ENCODE data around the gene RABEPK.
"Not testable (repeated sequence)": the region's sequence is repeated elsewhere in the genome, so short reads cannot be mapped to it uniquely, and the experiment has no call there.

RABEPK gene

GRCh38 chr9:125218621-125219020 lies 18.3 kb downstream of the RABEPK start:
- Histone ChIP-seq H3K9ac (ENCODE audit: low read depth, low read length, poor library complexity, severe bottlenecking) (no peak overlapping the region), H3K9me2 (replicated peaks; ENCODE audit: low read depth, low read length) (no peaks in the 10 kb centered on the region), H2AFZ (ENCODE audit: low read length) (no peak overlapping the region), H3K4me1 (ENCODE audit: insufficient read depth, low read length, poor library complexity, severe bottlenecking) (no peaks in the 10 kb centered on the region), H3K79me2 (ENCODE audit: insufficient read depth, low read length) (no peaks in the 10 kb centered on the region), H3K4me3 (ENCODE audit: low read length, poor library complexity, severe bottlenecking) (no peak overlapping the region), H3K4me2 (ENCODE audit: low read depth, low read length, poor library complexity, severe bottlenecking) (no peak overlapping the region), H3K27me3 (ENCODE audit: insufficient read depth, low read length, poor library complexity, severe bottlenecking) (no peaks in the 10 kb centered on the region), H3F3A (ENCODE audit: low read depth) (no peaks in the 10 kb centered on the region), H4K20me1 (ENCODE audit: insufficient read depth, low read length, poor library complexity, severe bottlenecking) (no peaks in the 10 kb centered on the region), H3K36me3 (ENCODE audit: insufficient read depth, low read length) (no peaks in the 10 kb centered on the region), H3K9me3 (ENCODE audit: insufficient read depth, low read depth, low read length) (no peaks in the 10 kb centered on the region)
- TF ChIP-seq CTCF (conservative IDR thresholded peaks at IDR 0.05; ENCODE audit: low read length) = no peak
- TF ChIP-seq EZH2phosphoT487 (IDR thresholded peaks at IDR 0.05; ENCODE audit: borderline replicate concordance) = no peak

GRCh38 chr9:125224858-125225257 lies 24.5 kb downstream of the RABEPK start:
- H3F3A ChIP-seq (ENCODE audit: low read depth); H4K20me1 ChIP-seq (ENCODE audit: insufficient read depth, low read length, poor library complexity, severe bottlenecking); H3K4me2 ChIP-seq (ENCODE audit: low read depth, low read length, poor library complexity, severe bottlenecking); H3K27me3 ChIP-seq (ENCODE audit: insufficient read depth, low read length, poor library complexity, severe bottlenecking); H3K9me2 ChIP-seq (replicated peaks; ENCODE audit: low read depth, low read length); H3K36me3 ChIP-seq (ENCODE audit: insufficient read depth, low read length); H3K4me1 ChIP-seq (ENCODE audit: insufficient read depth, low read length, poor library complexity, severe bottlenecking); H3K9me3 ChIP-seq (ENCODE audit: insufficient read depth, low read depth, low read length); H3K4me3 ChIP-seq (ENCODE audit: low read length, poor library complexity, severe bottlenecking); H3K9ac ChIP-seq (ENCODE audit: low read depth, low read length, poor library complexity, severe bottlenecking); H3K79me2 ChIP-seq (ENCODE audit: insufficient read depth, low read length); H2AFZ ChIP-seq (ENCODE audit: low read length): not testable (repeated sequence)

- no peaks in the 10 kb centered on the region for H4K20me1 ChIP-seq (ENCODE audit: insufficient read depth, low read length, poor library complexity, severe bottlenecking)
- H3K9ac ChIP-seq (ENCODE audit: low read depth, low read length, poor library complexity, severe bottlenecking) = no peak overlapping the region
- H3K4me1 ChIP-seq (ENCODE audit: insufficient read depth, low read length, poor library complexity, severe bottlenecking) = no peaks in the 10 kb centered on the region
- no peaks in the 10 kb centered on the region for H3K36me3 ChIP-seq (ENCODE audit: insufficient read depth, low read length)
- TF ChIP-seq CTCF (conservative IDR thresholded peaks at IDR 0.05; ENCODE audit: low read length) (no peak), EZH2phosphoT487 (IDR thresholded peaks at IDR 0.05; ENCODE audit: borderline replicate concordance) (no peak)
- H3F3A ChIP-seq (ENCODE audit: low read depth) = no peaks in the 10 kb centered on the region
- no peaks in the 10 kb centered on the region for H3K27me3 ChIP-seq (ENCODE audit: insufficient read depth, low read length, poor library complexity, severe bottlenecking)
- no peak overlapping the region for H3K4me3 ChIP-seq (ENCODE audit: low read length, poor library complexity, severe bottlenecking)
- H2AFZ ChIP-seq (ENCODE audit: low read length) = no peak overlapping the region
- no peaks in the 10 kb centered on the region for H3K9me3 ChIP-seq (ENCODE audit: insufficient read depth, low read depth, low read length)
- H3K4me2 ChIP-seq (ENCODE audit: low read depth, low read length, poor library complexity, severe bottlenecking) = no peak overlapping the region
- H3K9me2 ChIP-seq (replicated peaks; ENCODE audit: low read depth, low read length) = no peaks in the 10 kb centered on the region
- no peaks in the 10 kb centered on the region for H3K79me2 ChIP-seq (ENCODE audit: insufficient read depth, low read length)
Measured at GRCh38 chr9:125227761-125228160, 27.4 kb downstream of the RABEPK start.

GRCh38 chr9:125233678-125234077 lies 33.3 kb downstream of the RABEPK start:
- Histone ChIP-seq H3K9ac (ENCODE audit: low read depth, low read length, poor library complexity, severe bottlenecking) (no peak overlapping the region), H4K20me1 (ENCODE audit: insufficient read depth, low read length, poor library complexity, severe bottlenecking) (peaks cover 44% of the 10 kb centered on the region), H3F3A (ENCODE audit: low read depth) (peaks cover 15% of the 10 kb centered on the region), H3K4me3 (ENCODE audit: low read length, poor library complexity, severe bottlenecking) (no peak overlapping the region), H3K79me2 (ENCODE audit: insufficient read depth, low read length) (peaks cover 40% of the 10 kb centered on the region), H3K9me3 (ENCODE audit: insufficient read depth, low read depth, low read length) (no peaks in the 10 kb centered on the region), H3K4me2 (ENCODE audit: low read depth, low read length, poor library complexity, severe bottlenecking) (no peak overlapping the region), H2AFZ (ENCODE audit: low read length) (no peak overlapping the region), H3K27me3 (ENCODE audit: insufficient read depth, low read length, poor library complexity, severe bottlenecking) (no peaks in the 10 kb centered on the region), H3K4me1 (ENCODE audit: insufficient read depth, low read length, poor library complexity, severe bottlenecking) (peaks cover 37% of the 10 kb centered on the region), H3K36me3 (ENCODE audit: insufficient read depth, low read length) (peaks cover 48% of the 10 kb centered on the region), H3K9me2 (replicated peaks; ENCODE audit: low read depth, low read length) (no peaks in the 10 kb centered on the region)
- TF ChIP-seq EZH2phosphoT487 (IDR thresholded peaks at IDR 0.05; ENCODE audit: borderline replicate concordance) (no peak), CTCF (conservative IDR thresholded peaks at IDR 0.05; ENCODE audit: low read length) (no peak)

- H3K27me3 ChIP-seq (ENCODE audit: insufficient read depth, low read length, poor library complexity, severe bottlenecking); H3K9me2 ChIP-seq (replicated peaks; ENCODE audit: low read depth, low read length); H3K4me3 ChIP-seq (ENCODE audit: low read length, poor library complexity, severe bottlenecking); H3K9ac ChIP-seq (ENCODE audit: low read depth, low read length, poor library complexity, severe bottlenecking); H3K9me3 ChIP-seq (ENCODE audit: insufficient read depth, low read depth, low read length); H2AFZ ChIP-seq (ENCODE audit: low read length); H3K4me2 ChIP-seq (ENCODE audit: low read depth, low read length, poor library complexity, severe bottlenecking): not testable (repeated sequence)
- H3K4me1 ChIP-seq (ENCODE audit: insufficient read depth, low read length, poor library complexity, severe bottlenecking) = peaks cover 41% of the 10 kb centered on the region
- H4K20me1 ChIP-seq (ENCODE audit: insufficient read depth, low read length, poor library complexity, severe bottlenecking) = peaks cover 48% of the 10 kb centered on the region
- peaks cover 52% of the 10 kb centered on the region for H3K36me3 ChIP-seq (ENCODE audit: insufficient read depth, low read length)
- H3F3A ChIP-seq (ENCODE audit: low read depth) = peaks cover 15% of the 10 kb centered on the region
- peaks cover 45% of the 10 kb centered on the region for H3K79me2 ChIP-seq (ENCODE audit: insufficient read depth, low read length)
Measured at GRCh38 chr9:125234099-125234498, 33.8 kb downstream of the RABEPK start.

All from Loucy (cell line).